ENCODE measurements around the gene LNX2.

Gene LNX2

DNA sequence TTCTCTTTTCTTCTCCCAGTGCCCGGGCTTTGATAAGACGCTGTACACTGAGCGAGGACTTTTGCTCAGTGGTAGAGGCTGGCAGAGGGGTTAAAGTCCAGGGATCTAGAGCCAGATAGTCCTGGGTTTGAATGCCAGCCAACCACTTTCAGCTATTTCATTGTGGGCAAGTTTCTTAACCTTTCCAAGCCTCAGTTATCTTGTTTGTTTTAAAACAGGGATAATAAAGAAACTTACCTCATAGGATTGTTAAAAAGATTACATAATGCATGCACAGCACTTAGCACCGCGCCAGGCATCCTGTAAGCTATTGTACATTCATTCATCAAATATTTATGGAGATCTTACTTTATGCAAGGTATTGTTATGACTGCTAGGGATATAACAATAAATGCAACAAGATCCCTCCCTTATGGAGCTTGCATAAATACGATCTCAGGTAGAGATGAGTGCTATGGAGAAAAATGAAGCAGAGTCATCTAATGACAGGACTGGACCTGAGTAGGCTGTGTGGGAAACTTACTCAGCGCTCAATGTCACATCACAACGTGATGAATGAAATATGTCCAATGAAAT is 70.8 kb downstream of the LNX2 start:
- DNase-seq, result no peak

DNA sequence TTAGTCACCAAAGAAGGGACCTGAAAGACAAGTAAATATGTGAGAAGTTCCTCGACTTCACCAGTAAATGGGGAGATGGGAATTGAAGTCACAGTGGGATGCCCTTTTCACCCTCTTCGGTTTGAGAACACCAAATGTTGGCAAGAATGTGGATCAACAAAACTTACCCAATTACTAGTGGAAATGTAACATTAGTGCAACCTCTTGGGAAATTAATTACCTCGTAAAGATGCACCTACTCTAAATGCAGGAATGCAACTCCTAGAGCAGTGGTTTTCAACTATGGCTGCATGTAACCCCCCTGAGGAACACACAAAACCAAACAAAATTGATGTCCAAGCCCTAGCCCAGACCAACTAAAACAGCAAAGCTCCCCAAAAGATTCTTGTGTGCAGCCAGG is 78.1 kb downstream of the LNX2 start:
- no peak for DNase-seq

DNA sequence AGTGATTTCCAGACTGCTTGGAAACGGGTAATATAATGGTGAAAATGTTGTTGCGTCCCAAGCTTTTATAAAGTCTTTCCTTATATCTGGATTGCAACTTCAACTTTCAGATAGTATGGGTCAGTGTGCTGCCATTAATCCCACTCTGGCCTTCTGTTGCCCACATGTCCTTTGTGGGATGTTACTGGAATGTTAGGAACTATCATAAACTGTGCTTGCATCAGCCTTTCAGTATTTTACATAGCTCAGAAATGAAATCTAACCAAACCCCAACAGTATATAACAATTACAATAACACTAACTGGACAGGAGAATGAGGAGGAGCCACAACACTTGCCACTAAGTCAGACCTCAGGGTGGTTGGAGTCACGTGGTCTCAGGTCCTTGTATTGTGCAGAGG is 78.9 kb downstream of the LNX2 start:
- no peak for DNase-seq

DNA sequence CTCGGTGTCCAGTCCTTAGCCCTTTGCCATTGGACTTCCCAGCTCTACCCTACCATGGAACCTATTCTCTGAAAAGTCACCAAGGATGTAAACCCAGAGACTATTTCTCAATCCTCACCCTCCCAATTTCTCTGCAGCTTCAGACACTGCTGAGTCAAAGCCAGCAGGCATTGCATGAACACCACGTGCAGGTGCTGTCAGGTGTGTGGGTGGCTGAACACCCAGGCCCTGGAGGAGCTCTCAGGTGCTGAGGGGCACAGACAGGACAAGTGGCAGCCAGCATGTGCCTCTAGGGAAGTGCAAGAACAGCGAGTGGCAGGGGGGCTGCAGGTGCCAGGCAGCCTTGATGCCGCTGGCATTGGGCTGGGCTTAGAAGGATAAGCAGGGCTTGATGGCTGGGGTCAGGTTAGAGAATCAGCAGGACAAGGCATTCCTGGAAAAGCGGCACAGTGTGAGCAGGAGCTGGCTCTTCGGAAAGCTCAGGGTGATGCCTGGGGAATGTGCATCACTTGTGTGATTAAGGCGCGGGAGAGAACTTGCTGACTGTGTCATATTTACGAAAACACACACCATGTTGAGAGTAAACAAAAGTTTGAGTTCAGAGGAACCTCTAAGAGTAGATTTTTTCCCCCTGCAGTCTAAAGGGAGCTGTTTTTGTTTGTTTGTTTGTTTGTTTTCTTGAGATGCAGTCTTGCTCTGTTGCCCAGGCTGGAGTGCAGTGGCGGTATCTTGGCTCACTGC is 83.8 kb downstream of the LNX2 start:
- DNase-seq, result no peak

DNA sequence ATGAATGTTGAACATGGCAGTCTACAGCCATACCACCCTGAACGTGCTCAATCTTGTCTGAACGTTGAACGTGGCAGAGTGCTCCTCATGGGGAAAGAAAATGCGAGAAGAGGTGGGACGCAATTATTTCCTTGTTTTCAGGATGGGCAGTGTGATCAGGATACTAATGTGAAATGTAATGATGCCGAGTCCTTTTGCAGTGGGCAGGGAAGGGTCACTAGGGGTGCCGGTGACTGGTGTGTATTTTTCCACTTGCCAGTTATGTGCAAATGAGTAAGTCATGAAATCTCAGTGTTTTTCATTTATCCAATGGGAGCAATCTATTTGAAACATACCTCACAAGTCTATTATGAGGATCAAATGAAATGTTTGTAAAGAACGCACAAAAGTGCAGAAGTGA is 84.8 kb downstream of the LNX2 start:
- no peak for DNase-seq

DNA sequence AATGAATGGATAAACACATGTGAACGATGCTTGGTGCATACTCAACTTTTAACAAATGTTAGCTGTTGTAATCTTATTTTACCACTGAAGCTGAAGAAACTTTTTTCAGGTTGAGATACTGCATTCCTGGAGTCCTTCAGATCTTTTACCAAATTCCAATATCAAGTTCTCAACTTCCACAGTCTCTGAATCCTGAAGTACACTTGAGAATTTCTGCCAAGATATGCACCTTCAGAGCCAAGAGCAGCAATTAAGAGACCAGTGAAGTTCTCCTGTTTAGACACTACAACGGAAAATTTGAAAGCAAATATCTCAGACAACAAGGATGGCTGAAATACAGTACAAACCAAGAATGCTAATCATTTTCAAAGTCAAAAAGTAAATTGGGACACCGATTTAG is 85.3 kb downstream of the LNX2 start:
- no peak for DNase-seq

DNA sequence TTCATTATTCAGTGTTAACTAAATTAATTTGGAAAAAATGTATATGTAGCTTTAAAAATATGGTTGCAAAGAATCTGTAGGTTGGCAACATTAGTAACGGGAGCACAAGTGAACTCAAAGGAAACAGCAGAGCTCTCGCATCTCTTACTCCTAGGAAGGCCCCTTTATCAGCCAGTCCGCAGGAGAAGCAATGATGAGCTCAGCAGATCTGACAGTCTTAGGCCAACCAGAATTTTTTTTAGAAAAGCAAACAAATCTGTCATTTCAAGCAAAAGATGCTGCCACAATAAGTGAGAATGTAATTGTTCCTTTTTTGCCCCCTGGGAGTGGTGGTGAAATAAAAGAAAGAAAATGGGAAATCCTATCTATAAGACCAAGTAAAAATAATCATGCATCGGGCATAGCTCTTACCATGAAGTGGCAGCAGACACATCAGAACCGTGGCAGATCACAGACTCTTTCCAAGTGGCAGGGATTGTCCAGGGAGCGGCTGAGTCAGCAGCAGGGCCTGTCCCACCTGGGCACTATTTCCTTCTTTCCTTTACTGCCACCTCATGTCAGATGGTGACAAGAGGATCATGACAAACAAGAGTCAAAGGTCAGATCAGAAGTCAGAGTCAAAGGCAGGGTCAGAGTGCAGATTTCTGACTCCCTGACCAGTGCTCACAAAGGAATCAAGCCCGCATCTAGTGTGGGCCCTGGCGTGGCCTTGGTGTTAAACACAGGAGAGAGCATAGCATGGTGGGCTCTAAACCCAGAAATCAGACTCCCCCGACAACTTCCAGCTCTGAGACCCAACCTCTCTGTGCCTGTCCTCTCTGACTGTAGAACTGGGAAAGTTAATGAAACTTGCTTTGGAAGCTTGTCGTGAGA is 86.0 kb downstream of the LNX2 start:
- no peak for DNase-seq

DNA sequence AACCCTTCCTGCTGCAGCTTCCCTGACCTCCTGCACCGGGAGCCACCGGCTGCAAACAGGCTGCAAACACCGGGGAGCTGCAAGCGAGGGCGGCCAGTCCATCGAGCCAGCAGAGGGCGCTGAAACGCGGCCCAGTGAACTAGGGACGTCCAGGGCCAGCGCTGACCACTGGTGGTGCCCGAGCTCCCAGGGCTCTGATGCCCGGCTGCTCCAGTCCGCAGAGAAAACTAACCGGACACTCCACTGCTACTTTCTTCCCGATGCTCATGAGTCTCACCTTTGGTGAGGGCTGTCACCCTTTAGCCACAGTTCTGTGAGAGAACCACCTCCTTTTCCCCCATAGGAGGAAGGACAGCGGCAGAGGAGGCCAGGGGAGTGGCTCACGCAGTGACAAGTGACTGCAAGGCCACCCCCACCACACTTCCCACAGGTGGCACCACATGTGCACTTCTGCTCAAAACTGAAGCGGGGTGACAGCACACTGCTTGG is 87.1 kb downstream of the LNX2 start:
- DNase-seq, result peak; percentile 49

DNA sequence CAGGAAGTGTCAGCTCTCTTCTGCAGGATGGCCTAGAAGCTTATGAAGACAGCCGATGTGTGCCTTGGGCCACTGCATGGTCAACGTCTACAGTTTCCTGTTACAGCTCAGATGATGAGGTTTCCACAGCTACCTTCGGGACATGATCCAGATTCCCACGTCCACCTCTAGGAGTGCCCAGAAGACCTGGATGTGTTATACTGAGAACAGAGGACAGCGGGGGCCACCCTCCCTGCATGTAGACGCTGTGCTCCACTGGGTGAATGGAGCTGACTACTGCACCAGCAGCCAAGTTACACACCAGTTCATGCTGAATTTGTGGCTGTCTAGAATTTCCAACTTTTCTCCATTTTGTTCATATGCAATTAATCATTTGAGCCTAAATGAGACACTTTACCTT is 91.4 kb downstream of the LNX2 start:
- no peak for DNase-seq

DNA sequence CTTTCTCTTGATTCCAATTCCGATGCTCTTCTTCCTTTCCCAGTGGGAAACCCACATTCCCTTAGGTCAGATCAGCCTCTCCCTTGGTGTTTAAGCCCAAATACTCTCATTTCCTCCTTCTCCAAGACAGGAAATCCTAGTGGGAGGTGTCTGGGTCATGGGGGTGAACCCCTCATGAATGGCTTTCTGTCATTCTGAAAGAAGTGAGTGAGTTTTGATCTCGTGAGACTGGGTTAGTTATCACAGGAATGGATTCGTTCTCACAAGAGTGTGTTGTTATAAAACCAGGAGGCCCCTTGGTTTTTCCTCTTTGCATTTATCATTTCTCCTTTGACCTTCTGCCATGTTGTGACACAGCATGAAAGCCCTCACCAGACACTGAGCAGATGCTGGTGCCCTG is 93.8 kb downstream of the LNX2 start:
- no peak for DNase-seq

DNA sequence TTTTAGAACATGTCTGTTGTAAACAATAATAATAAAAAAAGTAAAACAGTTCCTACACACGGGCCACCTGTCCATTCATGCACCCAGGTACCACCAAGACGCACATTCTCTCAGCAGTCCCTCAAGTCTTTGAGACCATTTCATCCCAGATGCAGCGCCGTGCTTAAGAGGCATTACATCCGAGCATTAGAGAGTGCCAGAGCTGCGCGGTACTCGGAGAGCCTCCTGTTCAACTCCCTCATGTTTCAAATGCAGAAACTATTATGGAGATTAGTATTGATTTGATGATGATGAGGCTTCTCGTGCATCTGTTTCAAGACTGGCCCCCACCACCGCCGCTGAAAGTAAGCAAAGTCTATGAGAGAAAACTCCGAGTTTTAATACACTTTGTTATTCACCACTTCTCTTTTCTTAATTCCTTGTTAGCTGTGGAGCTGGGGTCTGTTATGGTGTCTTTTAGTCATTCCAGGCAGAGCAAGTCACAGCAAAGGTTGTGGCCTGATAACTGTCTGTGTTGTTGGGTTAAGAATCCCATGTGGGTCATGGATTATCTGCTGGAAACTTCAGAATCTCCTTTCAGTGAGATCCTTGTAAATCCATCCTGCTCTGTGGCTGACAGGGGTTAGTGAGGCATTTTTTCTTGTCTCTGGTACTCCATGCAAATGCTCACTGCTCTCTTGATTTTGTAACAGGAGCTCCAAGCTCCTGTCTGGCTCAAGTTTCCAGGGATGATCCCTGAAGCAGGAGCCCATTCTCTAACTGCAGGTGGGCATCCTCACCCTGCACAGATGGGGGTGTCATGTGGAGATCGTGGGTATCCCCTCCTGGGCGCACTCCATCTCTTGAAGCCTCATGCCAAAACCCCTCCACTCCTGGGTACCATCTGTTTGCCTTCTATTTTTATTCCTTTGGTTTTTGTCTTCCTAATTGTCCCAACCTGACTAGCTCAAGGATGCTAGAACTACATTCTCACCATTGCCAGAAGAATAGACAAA is 95.1 kb downstream of the LNX2 start:
- no peak for DNase-seq

DNA sequence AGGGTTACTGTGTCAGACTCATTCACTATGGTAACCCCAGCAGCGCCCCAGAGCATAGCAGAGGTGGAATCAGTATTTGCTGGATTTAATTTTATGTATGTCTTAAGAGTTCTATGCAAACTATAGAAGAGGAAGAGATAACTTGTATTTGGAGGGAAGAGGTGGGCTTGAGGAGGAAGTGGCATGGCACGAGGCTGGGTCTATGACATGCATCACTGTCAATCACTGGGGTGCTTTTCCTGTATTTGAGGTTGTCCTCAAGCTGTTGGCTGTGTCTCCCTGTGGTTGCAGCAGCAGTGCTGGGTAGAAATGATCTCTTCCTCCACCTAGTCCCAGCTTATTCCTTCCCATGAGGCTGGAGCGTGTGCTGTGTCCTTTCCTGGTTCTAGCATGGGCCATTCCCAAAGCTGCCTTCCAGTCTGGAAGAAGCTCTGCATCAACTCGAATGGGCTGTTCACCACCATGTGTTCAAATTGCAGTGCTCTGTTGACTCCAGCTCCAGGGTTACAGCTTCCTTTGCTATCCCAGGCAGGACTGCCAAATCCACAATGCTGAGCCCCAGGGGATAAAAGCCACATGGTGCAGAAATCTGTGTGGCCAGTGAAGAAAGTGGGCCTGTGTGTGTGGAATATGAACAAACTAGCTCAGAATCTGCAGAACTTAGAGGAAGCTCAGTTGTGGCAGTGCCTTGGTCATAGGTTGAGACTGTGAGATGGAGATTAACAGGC is 96.8 kb downstream of the LNX2 start:
- no peak for DNase-seq

DNA sequence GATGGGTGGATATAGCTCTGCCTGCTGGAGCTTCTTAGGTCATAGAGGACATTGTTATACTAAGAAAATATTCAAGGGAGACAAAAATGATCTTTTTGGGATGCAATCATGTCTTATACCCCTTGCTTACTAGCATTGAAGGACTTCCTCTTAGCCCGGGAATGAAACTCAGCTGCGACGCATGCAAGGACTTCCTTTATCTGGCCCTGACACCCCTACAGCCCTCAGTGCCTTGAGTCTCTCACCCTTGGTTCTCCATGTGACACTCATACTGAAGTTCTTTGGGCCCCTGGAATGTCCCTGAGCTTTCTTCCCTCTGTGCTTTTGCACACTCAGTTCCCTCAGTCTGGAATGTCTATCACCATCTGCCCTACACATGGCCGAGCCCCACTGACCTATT is 97.5 kb downstream of the LNX2 start:
- DNase-seq, result no peak

DNA sequence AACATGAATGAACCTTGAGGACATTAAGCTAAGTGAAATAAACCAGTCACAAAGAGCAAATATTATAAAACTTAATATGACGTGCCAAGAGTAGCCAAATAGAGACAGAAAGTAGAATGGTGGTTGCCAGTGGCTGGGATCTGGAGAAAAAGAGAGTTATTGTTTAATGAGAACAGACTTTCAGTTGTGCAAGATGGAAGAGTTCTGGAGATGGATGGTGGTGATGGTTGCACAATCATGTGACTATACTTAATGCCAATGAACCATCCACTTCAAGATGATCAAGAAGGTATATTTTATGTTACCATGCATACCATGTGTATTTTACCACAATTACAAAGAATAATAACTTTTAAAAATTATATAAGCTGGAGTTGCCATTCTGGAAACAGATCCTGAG is 104.2 kb downstream of the LNX2 start:
- no peak for DNase-seq

DNA sequence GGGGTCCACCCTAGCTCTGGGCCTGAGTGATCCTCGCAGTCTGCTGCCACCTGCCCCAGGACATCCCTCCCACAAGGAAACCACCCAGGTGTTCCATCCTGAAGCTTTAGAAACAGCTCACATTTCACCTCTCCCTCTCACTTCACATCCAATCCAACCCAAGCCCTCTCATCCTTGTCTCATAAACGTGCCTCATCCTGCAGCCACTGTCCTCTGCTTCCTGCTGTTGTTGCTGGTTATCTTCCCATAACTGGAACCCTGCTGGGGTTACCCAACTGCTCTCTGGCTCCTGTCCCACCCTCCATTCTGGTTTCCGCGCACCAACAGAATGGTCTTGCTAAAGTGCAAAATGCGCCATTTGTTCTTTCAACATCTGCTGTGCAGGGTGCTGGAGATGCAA is 110.2 kb downstream of the LNX2 start:
- no peak for DNase-seq

DNA sequence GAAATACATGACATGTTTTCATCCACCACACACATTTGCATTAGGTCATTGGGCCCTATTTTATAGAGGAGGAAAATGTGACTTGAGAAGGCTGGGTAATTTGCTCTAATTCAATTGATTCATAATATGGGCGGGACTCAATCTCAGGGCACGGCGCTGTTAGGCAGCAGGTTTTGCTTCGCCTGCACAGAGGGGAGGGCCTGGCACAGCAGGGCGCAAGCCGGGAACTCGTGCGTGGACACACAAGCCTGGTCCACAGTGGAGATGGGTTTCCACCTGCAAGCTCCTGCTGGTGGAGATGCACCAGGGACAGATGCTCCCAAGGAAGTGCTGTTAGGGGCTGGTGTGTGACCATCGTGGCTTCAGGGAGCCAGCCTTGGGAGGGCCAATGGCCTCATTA is 111.5 kb downstream of the LNX2 start:
- DNase-seq, result no peak

DNA sequence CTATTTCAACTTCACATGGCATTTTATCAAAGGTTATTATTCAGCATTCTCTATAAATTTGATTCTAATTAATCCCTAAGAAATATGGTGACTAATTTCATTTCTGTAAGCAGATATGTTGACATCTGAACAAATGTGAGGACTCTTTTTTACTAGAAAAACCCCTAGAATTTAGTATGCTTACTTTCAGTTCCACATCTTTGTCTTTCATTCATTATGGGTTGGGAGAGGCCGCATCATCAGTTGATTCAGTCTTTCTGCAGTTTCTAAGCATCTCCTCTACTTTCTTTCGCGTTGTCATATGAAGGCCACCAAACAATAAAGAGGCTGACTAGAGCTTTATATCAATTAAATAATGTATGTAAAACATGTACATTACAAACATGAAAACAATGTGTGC is 114.5 kb downstream of the LNX2 start:
- no peak for DNase-seq

DNA sequence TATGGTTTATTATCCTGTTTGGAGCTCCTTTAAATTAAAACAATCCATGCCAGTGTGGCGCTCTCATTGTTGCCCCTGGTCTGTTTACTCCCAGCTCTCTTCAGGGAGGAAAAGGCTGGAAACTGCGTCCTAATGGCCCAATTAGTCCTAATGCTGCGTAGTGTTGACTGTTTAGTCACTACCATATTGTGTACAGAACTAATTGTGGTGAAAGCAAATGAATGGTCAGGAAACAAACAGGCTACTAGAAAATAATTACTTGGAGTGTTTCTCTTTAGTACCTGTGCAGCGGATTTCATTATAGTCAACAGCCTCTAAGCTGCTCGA is 115.5 kb downstream of the LNX2 start:
- DNase-seq, result no peak

DNA sequence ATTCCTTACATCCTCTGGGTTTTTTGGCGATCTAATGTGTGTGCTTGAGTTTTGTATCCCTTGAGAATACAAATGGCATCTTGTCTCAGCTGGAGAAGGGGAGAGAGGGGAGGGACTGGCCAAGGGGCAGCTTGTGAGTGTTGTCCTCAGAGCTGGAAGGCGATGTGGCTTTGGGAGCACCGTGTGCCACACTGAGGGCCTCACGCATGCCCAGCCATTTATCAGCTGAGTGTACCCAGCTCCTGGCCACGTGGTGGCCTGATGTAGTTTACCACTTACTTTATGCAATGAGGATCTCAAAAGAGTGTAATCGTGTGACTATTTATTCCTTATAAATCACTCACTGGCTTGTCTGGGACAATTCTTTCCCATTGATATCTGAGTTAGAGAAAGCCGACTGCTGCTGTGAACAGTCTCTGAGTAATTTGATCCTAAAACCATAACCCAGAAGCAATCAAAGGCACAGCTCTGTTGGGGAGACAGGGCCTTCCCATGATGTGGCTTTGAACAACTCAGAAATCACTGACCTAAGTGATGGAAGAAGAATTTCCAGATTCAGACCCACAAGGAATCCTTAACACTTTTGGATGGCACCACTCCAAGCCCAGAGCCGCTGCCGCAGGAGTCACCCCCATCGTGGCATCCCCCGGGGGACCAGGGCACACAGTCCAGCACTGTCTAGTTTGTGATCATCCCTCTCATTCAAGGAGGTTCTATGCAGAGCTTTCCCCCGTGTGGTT is 116.0 kb downstream of the LNX2 start:
- DNase-seq, result no peak

DNA sequence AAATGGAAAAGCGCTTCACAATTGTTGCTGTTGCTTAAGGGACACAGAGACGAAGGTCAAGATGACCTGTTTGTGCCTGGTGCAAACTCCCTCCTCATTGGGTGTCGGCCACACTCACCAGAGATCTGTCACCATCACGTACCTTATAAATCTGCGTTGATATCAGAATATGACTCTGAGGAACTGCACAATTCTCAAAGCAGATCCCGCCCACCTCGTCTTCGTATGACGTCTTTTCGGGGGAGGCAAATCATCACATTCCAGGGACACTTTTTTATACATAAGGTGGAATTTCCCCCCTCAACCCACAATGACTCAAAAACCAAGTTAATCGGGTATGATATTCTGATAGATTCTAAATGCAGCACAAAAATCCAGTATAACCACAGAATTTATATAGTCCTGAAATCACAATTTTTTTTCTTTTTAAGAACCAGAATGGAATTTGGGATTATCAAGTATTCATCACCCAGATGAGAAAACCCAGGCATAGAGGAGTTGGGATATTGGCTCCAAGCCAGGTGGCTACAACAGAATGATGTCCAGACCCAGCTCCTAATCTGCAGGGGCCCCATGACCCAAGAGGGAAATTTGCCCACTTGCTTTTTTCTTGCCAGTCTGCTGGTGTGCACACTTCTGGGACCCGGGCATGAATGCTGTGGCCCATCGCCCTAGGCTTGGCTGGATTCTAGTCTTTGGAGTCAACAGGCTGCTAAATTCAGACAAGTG is 119.4 kb downstream of the LNX2 start:
- peak; percentile 7 for DNase-seq
